Gastrocnemius medialis (tissue), 4 donors: Measurements from ENCODE around the gene B4GALT5. TPM values are rescaled to one million over a fixed set of nuclear protein-coding genes. Genes with fewer than 3 reads are reported as not detected.
A peak's percentile ranks its signal among the peaks of the same experiment; 100 is the strongest.

ENCODE experiments used
- ATAC-seq, 2 donors: fragments of 150-250 bp; one replicate each; pipeline ENCODE4 v1.9.1; 2016
- DNase-seq, 2 donors: peaks; one replicate each; pipeline ENCODE4 v3.0.0-alpha.2; 2019
- H3K27ac ChIP-seq, 4 donors: fragments of 200-600 bp; sonication (generic); 1 replicate in 1 of 4; 2 replicates in 3 of 4; pipeline ENCODE4 v1.5.1; 2016 to 2018; ENCODE audit warnings: mild to moderate bottlenecking in 2 of 4, moderate library complexity in 1 of 4
- H3K27me3 ChIP-seq, 3 donors: fragments of 200-600 bp; sonication (generic) in 2 of 3; 1 replicate in 1 of 3; 2 replicates in 2 of 3; pipeline versions ENCODE4 v1.5.1 to v1.6.0; 2016 to 2019; ENCODE audit warnings: mild to moderate bottlenecking in 1 of 3, moderate library complexity in 1 of 3
- H3K36me3 ChIP-seq, 2 donors: fragments of 200-600 bp; sonication (generic) in 1 of 2; one replicate each; pipeline ENCODE4 v1.5.1; 2017 to 2018
- H3K4me1 ChIP-seq, 2 donors: fragments of 200-600 bp; sonication (generic) in 1 of 2; one replicate each; pipeline ENCODE4 v1.5.1; 2016 to 2017; ENCODE audit warnings: mild to moderate bottlenecking in 2 of 2
- H3K4me3 ChIP-seq, 4 donors: fragments of 200-600 bp; sonication (generic) in 3 of 4; 1 replicate in 1 of 4; 2 replicates in 3 of 4; pipeline ENCODE4 v1.5.1; 2016 to 2019; ENCODE audit warnings: mild to moderate bottlenecking in 2 of 4
- H3K9me3 ChIP-seq, 3 donors: fragments of 200-600 bp; sonication (generic) in 2 of 3; 1 replicate in 1 of 3; 2 replicates in 2 of 3; pipeline ENCODE4 v1.5.1; 2016 to 2019
- POLR2A ChIP-seq, 2 donors: fragments of 450-650 bp; IDR thresholded peaks; one replicate each; pipeline ENCODE4 v1.6.1; 2017; ENCODE audit warnings: antibody characterized with exemption in 2 of 2, mild to moderate bottlenecking in 2 of 2, moderate library complexity in 2 of 2
- in situ Hi-C, 4 donors: fragments of 200-750 bp; cut with MboI; loops; one replicate each; pipeline versions ENCODE4 v1.15.0 to v1.8.0; 2017; ENCODE audit warnings: low sequenced_read_pairs in 4 of 4
- intact Hi-C: fragments of 100-400 bp; cut with DNase I; formaldehyde crosslinking; loops from one replicate; pipeline ENCODE4 v1.15.1; 2023; ENCODE audit warnings: low total_unique reads
- total RNA-seq, 4 donors: library from RNA; depleted of rRNA; stranded (reverse); fragments of >200 nt; gene quantifications; one replicate each; pipeline versions ENCODE4 v1.1.0 to v1.2.3, GENCODE V29; 2016
- TF ChIP-seq, protein P1 (sequence below), 5 experiments: fragments of 450-650 bp in 3 of 5; fragments of 200-600 bp in 2 of 5; sonication (generic) in 2 of 5; IDR thresholded peaks in 4 of 5; conservative IDR thresholded peaks in 1 of 5; 1 replicate in 4 of 5; 2 replicates in 1 of 5; pipeline ENCODE4 v1.5.1; 2016 to 2019; ENCODE audit warnings: antibody characterized with exemption in 5 of 5, mild to moderate bottlenecking in 3 of 5, moderate library complexity in 3 of 5

Gene B4GALT5
- total RNA-seq, 4 donors from 2014 or later = 27.6 to 75.2 (median 56.4) TPM

DNA sequence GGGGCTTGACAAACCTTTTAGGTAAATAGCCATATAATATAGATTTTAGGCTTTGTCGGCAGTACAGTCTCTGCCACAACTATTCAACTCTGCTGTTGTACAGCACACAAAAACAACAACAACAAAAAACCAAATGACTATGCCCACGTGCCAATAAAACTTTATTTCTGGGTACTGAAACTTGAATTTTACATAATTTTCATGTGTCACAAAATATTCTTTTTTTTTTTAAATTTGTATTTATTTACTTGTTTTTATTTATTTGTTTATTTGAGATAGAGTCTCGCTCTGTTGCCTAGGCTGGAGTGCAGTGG lies 34.8 kb upstream of the B4GALT5 start:
- H3K27ac ChIP-seq = peak overlapping the region; percentile 78 to 90 (median 87)
- H3K36me3 ChIP-seq = no peaks in the 10 kb centered on the region
- intact Hi-C loops (loop anchor here (2.0 kb wide), 1 partner anchor 34 kb away; no protein-coding TSS in a partner anchor), in situ Hi-C loops (no loop called here)
- ATAC-seq (no peak), DNase-seq (no peak)
- H3K27me3 ChIP-seq = no peaks in the 10 kb centered on the region
- H3K9me3 ChIP-seq = no peaks in the 10 kb centered on the region
- H3K4me1 ChIP-seq = peaks cover 32 to 43% of the 10 kb centered on the region in 2 donors
- no peak for TF ChIP-seq POLR2A (IDR thresholded peaks at IDR 0.05)
- TF ChIP-seq, protein P1, sequence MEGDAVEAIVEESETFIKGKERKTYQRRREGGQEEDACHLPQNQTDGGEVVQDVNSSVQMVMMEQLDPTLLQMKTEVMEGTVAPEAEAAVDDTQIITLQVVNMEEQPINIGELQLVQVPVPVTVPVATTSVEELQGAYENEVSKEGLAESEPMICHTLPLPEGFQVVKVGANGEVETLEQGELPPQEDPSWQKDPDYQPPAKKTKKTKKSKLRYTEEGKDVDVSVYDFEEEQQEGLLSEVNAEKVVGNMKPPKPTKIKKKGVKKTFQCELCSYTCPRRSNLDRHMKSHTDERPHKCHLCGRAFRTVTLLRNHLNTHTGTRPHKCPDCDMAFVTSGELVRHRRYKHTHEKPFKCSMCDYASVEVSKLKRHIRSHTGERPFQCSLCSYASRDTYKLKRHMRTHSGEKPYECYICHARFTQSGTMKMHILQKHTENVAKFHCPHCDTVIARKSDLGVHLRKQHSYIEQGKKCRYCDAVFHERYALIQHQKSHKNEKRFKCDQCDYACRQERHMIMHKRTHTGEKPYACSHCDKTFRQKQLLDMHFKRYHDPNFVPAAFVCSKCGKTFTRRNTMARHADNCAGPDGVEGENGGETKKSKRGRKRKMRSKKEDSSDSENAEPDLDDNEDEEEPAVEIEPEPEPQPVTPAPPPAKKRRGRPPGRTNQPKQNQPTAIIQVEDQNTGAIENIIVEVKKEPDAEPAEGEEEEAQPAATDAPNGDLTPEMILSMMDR (IDR thresholded peaks at IDR 0.05 in 4 of 5, conservative IDR thresholded peaks at IDR 0.05 in 1 of 5) = no peak
- H3K4me3 ChIP-seq = no peak overlapping the region

DNA sequence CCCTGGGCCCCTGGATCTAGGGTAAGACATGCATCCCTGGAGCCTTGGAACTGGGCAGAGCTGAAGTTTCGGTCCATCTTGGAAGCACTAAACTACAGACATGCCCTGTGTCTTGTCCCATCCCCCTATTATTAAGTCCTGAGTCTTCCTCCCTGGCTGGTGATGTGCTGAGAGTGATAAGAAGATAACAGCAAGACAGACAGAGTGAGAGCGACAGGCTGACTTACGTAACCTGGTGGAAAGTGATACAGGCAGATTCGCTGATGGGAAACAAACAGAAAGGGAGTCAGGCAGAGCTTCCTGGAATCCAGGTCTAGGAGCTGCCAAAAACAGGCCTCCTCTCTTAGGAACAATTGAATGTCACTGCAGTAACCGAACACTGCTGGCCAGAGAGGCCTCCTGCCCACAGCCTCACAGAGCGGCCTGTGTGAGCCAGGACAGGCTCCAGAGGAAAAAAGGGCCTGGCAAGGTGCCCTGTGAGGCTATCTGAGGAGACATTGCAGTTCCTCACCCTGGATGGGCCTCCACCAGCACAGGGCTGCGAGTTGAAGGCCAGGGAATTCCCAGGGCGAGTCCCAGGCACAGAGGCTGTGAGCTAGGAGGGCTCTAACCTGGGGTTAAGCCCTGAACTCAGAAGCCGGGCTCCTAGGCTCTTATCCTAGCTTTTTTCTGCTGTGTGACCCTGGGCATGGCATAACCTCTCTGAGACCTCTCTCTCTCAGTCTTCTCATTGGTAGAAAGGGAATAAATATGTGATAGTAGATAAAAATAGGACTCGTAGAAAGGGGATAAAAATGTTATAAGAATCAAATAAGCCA lies 34.2 kb upstream of the B4GALT5 start:
- peak; percentile 94 to 98 for ATAC-seq
- H3K4me3 ChIP-seq = no peak overlapping the region
- in situ Hi-C loops = no loop called here

DNA sequence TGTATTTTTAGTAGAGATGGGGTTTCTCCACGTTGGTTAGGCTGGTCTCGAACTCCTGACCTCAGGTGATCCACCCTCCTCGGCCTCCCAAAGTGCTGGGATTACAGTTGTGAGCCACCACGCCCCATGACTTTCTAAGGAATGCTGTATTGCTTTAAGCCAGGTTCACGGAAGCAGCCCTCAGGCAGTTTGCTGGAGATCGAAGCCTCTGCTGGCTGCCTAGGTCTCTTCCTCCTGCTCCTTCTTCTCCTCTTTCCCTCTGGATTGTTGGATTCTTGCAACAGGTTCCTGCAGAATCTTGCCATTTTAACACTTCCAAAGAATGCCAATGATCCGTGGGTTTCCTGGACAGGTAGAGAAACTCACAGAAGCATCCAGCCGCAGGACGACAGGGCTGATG lies 29.3 kb upstream of the B4GALT5 start:
- Histone ChIP-seq H3K4me3 (no peak overlapping the region), H3K9me3 (no peaks in the 10 kb centered on the region), H3K4me1 (peaks cover 9 to 12% of the 10 kb centered on the region in 2 donors), H3K27me3 (no peaks in the 10 kb centered on the region), H3K36me3 (no peaks in the 10 kb centered on the region), H3K27ac (no peak overlapping the region)
- in situ Hi-C loops = no loop called here
- no peak for ATAC-seq
- intact Hi-C loops = no loop called here
- TF ChIP-seq POLR2A (IDR thresholded peaks at IDR 0.05) = no peak
- TF ChIP-seq, protein P1 (IDR thresholded peaks at IDR 0.05 in 4 of 5, conservative IDR thresholded peaks at IDR 0.05 in 1 of 5) = no peak
- no peak for DNase-seq

More for the DNA sequence above, 34.2 kb upstream of the B4GALT5 start:
- Histone ChIP-seq H3K4me1 (peaks cover 32 to 40% of the 10 kb centered on the region in 2 donors), H3K36me3 (no peaks in the 10 kb centered on the region), H3K27ac (peak overlapping the region; percentile 78 to 90 (median 87)), H3K27me3 (no peaks in the 10 kb centered on the region), H3K9me3 (no peaks in the 10 kb centered on the region)
- intact Hi-C loops = loop anchor here (2.0 kb wide), 2 partner anchors 33 to 65 kb away; partner anchors contain the start of gene SLC9A8
- DNase-seq = peak; percentile 92 to 98
- TF ChIP-seq, protein P1 (IDR thresholded peaks at IDR 0.05 in 4 of 5, conservative IDR thresholded peaks at IDR 0.05 in 1 of 5) = no peak
- no peak for TF ChIP-seq POLR2A (IDR thresholded peaks at IDR 0.05)

DNA sequence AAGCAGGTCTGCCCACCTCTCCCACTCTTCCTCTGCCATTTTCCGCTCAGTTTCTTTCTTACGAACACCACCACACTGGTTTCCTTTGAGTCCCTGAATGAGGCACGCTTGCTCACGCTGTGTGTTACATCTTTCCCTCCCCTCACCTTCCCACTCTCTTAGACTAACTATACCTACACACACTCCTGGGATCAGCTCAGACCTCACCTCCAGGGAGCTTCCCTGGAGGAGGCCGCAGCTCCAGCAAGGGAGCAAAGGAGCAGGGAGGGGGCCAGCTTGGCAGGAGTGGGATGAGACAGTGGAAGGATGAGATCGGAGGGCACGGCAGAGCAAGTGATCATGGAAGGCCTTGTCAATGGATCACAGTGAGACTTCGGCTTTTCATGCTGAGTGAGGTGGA lies 28.3 kb upstream of the B4GALT5 start:
- H3K4me3 ChIP-seq = no peak overlapping the region
- TF ChIP-seq, protein P1 (IDR thresholded peaks at IDR 0.05 in 4 of 5, conservative IDR thresholded peaks at IDR 0.05 in 1 of 5) = no peak
- no peak for TF ChIP-seq POLR2A (IDR thresholded peaks at IDR 0.05)
- no peaks in the 10 kb centered on the region for H3K27me3 ChIP-seq
- H3K4me1 ChIP-seq = peaks cover 1 to 2% of the 10 kb centered on the region in 2 donors
- intact Hi-C loops = no loop called here
- in situ Hi-C loops = no loop called here
- H3K9me3 ChIP-seq = no peaks in the 10 kb centered on the region
- H3K27ac ChIP-seq = no peak overlapping the region
- DNase-seq (no peak), ATAC-seq (no peak)
- no peaks in the 10 kb centered on the region for H3K36me3 ChIP-seq
